A172 (cell line): ENCODE measurements around the gene OR10G8. TPM values are rescaled to one million over a fixed set of nuclear protein-coding genes. Genes with fewer than 3 reads are reported as not detected.
"Not testable (repeated sequence)": the region's sequence is repeated elsewhere in the genome, so short reads cannot be mapped to it uniquely, and the experiment has no call there.

Source experiments
- DNase-seq: peaks from one replicate; pipeline ENCODE4 v3.0.0-alpha.2; 2015; ENCODE audit warnings: low spot score
- total RNA-seq: library from RNA; depleted of rRNA; stranded (reverse); fragments of >200 nt; shearing (Covaris generic); gene quantifications from 2 replicates; pipeline ENCODE4 v1.2.3, GENCODE V29; 2014; rRNA removed

Gene OR10G8, protein sequence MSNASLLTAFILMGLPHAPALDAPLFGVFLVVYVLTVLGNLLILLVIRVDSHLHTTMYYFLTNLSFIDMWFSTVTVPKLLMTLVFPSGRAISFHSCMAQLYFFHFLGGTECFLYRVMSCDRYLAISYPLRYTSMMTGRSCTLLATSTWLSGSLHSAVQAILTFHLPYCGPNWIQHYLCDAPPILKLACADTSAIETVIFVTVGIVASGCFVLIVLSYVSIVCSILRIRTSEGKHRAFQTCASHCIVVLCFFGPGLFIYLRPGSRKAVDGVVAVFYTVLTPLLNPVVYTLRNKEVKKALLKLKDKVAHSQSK
- not detected in 2 replicates for total RNA-seq

DNA sequence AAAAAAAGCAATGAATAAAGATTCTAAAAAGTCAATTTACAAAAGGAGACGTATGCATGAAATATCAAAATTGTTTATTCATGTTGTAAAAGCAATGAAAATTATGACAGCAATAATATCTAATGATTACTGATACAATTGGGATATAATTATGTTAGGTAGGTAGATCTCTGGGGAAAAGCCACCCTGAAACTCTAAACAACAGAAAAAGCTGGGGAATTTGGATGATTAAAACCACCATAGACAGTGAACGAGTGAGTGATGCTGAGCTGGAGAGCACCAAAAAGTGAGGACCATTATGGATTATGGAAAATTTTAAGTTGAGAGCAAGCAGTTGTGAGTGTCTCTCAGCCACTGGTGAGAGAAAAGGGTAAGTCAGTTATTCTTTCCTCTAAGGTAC, at the start of gene OR10G8:
Gene OR10G8, plus strand, starts transcription at position 301 of the 400 bp plus-strand sequence. CDS start 2,825 bp downstream, outside the sequence.
- DNase-seq = no peak

DNA sequence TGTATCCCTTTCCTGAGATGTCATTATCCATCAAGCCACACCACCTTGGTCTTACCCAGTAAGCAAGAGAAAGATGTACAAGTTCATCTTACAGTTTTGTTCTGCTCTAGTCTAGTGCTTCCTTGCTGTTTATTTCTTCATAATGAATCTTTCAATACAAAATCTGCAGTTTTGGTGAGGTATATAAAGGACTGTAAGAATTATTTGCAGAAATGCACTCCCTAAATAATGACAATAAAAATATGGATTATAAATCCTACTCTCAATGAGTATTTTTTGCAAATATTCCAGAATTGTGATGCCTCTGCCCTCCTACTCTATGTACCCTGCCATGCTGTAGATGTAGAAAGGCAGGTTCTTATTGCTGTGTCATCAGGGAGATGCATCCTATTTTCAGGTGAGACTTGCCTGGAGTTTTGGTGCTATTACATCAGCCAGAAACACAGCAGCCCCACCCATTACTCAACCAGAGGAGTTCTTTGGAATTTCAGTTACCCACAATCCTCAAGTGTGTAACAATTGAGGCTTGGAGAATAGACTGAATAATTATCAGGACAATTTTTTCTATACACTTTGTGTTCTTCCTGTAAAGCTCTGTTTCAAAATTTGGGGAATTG, 48.8 kb upstream of the OR10G8 start, which contains the start of gene OR10S1:
Gene OR10S1, minus strand, starts transcription at position 51 of the 617 bp plus-strand sequence. CDS start 117 bp downstream, outside the sequence.
- no peak for DNase-seq

DNA sequence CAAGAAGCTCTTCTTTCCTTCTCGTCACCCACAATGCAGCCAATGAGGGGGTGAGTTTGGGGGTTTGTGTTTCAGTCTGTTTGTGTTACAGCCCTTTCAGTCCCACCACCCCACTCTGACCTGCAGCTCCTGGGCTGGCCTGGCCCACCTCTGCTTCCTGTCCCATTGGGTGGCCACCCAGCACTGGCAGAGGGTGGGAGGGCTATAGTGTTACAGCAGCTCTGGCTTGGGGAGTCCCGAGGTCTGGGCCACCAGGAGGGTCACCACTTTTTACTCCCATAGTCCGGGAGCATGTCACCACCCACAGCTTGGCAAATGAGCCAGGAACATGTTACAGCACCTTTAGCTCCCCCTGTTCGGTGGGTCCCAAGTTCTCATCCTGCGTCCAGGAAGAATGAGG, 47.3 kb upstream of the OR10G8 start:
- DNase-seq = no peak

DNA sequence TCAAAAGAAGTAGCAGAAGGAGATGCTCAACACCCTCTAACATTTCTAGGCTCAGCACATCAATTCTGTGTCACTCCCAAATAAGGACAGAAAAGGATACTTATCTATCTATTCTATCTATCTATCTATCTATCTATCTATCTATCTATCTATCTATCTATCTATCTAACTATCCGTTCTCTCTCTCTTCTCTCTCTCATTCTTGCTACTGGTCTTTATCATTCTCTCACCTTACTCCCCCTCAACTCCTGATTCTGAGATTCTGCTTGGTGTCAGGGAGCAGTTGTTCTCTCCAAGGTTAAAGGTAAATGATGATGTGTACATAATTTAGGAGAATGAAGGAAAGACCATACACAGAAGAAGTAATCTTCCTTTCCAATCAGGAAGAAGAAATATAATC, 31.5 kb upstream of the OR10G8 start, which contains the start of gene OR10G6:
Gene OR10G6, minus strand, starts transcription at position 43 of the 400 bp plus-strand sequence. Its CDS starts 0 bp downstream, at position 43.
- no peak for DNase-seq

DNA sequence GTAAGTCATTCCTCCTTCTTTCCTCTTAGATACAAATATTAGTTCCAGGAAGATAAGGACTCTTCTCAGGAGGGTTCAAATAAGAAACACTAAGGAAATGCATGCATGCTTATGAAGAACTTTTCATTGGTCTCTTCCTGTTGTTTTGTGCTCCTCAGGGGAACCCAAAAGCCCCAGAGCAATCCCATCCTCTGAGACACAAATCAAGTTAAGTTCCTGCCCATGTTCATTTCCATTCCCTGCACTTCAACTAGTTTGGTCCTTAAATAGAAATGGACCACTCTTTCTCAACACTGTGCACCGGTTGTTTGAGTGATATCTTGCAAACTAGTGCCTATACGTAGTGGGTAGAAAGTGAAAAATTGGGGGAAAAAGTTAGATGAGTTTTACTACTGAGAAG, 13.9 kb upstream of the OR10G8 start, which contains the start of gene OR10G4:
Gene OR10G4, plus strand, starts transcription at position 301 of the 400 bp plus-strand sequence. CDS start 2,578 bp downstream, outside the sequence.
- no peak for DNase-seq

DNA sequence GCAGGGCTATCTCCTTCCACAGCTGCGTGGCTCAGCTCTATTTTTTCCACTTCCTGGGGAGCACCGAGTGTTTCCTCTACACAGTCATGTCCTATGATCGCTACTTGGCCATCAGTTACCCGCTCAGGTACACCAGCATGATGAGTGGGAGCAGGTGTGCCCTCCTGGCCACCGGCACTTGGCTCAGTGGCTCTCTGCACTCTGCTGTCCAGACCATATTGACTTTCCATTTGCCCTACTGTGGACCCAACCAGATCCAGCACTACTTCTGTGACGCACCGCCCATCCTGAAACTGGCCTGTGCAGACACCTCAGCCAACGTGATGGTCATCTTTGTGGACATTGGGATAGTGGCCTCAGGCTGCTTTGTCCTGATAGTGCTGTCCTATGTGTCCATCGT, 10.8 kb upstream of the OR10G8 start:
- not testable (repeated sequence) for DNase-seq

DNA sequence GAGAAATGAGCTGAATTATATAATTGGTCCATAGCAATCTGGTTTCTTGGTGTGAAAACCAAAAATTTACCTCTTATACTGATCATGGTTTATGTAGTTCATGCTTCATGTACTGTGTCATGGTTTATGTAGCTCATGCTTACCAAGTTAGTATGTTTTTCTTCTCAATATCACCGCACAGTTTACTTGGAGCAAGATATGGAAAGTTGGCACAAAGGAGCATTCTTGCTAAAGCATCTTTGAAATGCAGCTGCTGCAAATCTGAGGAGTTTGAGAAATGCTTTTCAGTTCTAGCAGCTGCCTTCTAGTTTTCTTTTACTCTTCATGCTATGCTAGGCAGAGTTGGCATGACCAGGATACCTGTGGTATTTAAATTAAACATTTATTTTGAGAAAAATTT, 10.1 kb downstream of the OR10G8 start:
- no peak for DNase-seq

DNA sequence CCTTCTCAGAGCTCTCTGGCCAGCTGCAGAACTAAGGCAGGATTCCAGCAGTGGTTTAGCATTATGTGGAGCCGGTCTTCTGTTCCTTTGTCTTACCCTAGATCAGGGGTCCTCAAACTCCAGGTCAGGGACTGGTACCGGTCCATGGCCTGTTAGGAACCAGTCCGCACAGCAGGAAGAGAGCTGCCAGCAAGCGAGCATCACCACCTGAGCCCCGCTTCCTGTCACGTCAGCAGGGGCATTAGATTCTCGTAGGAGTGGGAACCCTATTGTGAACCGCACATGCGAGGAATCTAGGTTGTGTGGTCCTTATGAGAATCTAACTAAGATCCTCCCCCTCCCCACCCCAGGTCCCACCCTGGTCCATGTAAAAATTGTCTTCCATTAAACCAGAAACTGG, 13.0 kb downstream of the OR10G8 start:
- DNase-seq = no peak

DNA sequence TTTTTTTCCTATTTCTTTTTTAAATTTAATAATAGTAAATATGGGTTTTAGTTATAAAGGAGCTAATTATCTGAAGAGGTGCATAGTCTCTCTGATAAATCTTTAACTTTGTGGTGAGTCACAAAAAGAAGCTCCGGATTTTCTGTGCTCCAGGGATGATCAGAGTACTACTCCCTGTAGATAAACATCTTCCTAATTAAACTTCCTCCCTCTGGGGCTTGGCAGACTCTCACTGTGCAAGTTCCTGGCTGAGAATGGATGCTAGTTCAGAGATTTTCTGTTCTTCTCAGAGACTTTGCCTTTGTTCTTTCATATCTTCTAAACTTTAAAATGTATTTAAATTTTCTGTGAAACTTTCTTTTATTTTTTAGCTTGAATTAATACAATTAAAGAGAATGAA, 14.7 kb downstream of the OR10G8 start, which contains the start of gene OR10G7:
Gene OR10G7, minus strand, starts transcription at position 72 of the 400 bp plus-strand sequence. CDS start 2,324 bp downstream, outside the sequence.
- no peak for DNase-seq

DNA sequence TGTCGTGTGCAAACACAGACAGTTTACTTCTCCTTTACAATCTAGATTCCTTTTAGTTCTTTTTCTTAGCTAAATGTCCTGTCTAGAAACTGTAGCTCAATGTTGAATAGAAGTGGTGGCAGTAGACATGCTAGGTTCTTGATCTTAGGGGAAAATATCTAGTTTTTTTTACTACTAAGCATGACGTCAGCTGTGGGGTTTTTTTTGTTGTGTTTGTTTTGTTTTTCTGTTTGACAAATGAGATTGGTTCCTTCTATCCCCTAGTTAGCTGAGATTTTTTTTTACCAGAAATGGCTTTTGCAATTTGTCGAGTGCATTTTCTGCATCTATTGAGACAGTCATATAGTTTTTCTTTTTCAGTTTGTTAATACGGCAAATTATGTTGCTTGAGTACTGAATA, 16.8 kb downstream of the OR10G8 start:
- DNase-seq = no peak

DNA sequence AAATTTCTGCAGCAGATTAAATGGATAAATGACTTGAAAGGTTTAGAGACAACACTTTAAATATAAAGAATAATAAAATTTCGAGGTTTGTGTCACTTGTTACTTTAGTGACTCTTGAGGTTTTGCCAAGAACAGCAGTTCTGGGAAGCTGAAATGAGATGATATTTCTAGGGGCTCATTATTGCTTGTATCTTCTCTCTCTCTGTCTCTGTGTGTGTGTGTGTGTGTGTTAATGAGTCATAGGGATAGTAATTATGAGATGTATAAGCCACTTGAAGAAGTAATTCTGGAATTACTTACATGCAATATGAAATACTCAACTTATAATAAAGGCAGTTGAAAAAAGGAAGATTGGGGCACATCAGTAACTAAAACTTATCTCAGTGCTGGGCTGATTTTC, 24.1 kb downstream of the OR10G8 start:
- no peak for DNase-seq

DNA sequence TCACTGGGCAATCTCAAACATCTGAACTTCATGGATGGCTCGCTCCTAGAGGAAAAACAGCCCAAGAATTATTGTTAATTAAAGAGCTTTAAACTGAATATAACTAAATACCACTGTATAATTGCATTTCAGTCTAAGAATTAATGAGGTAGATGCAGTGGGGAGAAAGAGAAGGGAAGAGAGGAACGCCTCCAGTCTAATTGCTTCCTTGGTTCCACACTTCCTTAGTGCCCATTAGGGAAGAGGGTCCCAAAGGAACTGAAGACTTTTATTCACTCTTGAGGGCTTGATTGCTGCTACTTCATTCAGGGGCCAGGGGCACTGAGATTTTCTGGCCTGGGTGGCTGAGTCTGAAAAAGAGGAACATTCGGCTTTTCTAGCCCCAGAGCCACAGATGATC, 26.4 kb downstream of the OR10G8 start:
- DNase-seq = no peak

DNA sequence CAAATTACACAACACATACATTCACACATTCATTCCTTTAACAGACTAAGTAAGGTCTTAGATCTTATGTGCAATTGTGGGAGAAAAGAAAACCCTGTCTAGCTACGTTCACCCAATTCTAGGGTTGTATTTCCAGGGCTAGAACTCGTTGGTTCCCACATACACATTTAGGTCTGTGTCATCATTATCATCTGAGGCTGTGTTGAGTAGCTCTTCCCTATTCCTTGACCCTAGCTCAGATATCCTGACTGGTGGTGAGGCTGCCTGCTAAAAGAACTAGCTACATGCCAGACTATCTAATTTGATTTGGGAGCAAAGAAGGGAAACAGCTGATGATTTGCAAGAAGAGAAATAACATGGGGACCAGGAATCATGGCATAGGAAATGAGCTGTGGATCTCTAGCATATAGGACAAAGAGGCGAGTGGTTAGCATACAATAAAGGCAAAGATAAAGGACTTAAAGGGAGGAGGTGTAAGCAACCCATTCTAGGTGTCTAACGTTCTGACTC, 42.1 kb downstream of the OR10G8 start:
- no peak for DNase-seq

DNA sequence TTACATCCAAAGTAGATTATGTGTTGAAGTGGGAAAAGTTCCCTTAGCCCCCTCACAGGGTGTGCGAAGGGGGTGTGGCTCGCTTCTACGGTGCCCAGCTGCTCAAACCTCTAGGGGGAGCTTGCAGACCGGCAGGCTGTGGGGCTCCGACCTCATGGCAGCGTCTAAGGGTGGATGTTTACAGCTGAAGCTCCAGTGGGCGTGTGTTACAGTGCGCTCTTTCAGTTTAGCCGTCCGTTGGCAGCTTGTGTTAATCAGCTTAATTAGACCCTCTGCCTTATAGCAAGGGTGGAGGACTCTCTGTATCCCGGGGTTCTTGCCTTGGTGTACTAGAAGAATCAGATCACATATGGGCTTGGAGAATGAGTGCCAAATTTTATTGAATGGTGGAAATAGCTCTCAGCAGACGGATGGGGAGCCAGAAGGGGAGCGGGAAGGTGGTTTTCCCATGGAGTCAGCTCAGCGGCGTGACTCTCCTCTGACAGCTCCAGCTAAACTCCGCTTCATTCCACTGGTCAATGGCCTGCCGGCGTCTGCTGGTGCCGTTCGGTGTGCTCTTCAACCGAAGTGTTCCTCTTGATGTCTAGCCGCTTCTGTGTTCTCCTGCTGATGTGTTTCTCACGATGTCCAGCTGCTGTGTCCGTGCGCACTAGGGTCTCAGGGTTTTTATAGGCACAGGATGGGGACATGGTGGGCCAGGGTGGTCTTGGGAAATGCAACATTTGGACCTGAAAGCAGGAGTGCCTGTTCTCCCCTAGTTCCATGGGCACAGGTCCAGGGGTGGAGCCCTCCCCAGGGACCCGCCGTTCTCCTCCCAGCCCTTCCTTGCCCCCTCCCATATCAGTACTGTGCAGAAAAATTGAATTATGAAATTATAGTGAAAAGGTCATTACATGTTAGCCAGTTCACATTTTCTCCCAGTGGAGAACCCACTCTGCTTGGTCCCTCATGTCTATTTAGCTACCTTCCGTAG, 43.1 kb downstream of the OR10G8 start:
- DNase-seq = peak; percentile 12

DNA sequence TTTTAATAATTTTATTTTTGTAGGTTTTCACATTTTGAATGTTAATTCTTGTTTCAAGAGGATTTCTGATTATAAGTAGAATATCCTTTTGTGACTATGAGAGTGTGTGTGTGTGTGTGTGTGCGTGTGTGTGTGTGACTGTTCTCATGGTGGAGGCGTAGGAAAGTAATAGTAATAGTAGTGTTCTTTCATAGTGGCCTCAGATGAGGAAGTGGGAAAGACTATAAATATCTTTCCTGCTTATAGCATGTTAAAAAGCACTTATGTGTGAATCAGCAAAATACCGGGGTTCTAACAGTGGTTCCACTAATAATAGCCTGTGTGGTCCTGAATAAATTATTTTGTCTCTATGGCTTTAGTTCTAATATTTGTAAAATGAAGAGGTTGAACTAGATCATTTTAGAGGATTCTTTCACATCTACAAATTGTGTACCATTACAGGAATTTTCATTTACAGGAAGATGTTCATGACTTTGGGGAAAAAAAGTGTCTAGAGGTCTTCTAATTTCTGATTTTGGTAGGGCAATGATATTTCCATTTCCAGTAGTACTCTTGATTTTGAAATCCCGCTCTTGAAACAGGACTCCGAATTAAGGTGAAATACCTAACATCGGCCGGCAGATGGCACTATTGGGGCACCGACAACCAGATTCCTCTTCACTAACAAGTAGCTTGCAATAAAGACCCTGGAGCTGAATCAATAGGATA, 44.5 kb downstream of the OR10G8 start:
- peak; percentile 35 for DNase-seq

DNA sequence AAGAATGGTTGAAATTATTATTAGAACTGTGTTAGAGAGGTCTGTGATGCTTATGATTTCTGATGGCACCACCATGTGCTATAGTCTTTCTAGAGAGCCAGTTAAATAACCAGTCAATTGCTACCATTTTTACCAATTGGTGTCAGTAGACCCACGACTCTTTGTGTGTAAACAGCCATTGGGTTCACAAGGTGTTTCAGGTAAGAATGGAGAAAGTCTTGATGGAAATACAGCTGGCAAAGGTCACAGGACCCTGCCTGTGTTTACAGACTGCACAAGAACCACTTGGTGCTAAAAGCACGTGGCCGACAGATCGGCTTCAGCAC, 45.0 kb downstream of the OR10G8 start:
- DNase-seq = no peak

DNA sequence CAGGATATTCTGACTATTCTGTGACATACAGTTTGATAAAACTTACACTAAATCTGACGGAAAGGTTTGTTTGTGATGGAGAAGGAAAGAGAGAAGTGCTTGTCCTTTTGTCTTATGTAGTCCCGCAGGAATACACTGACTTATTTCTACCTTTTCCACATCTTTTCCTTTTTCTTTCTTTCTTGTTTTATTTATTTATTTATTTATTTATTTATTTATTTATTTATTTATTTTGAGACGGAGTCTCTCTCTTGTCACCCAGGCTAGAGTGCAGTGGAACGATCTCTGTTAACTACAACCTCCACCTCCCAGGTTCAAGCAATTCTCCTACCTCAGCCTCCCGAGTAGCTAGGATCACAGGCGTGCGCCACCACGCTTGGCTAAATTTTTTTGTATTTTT, 45.5 kb downstream of the OR10G8 start:
- DNase-seq = no peak

DNA sequence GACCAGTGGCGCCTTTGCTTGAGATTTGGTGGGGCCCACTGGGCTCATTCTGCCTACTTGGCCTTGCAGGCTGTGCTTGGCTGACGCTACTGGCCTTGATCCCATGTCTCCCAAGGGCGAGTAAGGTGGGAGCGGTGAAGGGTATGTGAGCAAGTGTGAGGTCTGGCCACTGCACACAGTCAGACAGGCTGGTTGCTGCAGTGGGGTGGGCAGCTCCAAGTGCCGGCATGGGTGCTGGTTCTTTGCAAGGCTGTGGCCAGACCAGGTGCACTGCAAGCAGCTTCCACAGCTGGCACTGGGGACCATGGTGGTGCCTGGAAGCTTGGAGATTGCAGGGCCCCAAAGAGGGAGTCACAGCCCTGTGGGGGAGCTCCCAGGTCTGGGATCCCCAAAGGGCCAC, 48.0 kb downstream of the OR10G8 start:
- no peak for DNase-seq

DNA sequence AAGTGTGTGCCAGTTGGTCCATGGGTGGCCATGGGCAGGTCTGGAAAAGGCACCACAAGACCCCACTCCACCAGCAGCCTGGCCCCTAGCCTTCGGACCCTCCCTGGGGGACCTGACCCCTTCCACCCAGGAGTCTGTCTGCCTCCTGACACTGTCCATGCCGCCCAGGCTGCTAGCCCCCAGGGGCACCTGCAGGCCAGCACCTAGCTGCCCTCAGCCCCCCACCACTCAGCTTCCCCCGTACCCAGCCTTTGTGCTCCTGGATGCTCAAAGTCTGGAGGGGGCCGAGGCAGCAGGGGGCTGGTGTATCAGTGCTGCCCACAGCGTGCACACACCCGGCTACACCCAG, 48.9 kb downstream of the OR10G8 start:
- DNase-seq = no peak

DNA sequence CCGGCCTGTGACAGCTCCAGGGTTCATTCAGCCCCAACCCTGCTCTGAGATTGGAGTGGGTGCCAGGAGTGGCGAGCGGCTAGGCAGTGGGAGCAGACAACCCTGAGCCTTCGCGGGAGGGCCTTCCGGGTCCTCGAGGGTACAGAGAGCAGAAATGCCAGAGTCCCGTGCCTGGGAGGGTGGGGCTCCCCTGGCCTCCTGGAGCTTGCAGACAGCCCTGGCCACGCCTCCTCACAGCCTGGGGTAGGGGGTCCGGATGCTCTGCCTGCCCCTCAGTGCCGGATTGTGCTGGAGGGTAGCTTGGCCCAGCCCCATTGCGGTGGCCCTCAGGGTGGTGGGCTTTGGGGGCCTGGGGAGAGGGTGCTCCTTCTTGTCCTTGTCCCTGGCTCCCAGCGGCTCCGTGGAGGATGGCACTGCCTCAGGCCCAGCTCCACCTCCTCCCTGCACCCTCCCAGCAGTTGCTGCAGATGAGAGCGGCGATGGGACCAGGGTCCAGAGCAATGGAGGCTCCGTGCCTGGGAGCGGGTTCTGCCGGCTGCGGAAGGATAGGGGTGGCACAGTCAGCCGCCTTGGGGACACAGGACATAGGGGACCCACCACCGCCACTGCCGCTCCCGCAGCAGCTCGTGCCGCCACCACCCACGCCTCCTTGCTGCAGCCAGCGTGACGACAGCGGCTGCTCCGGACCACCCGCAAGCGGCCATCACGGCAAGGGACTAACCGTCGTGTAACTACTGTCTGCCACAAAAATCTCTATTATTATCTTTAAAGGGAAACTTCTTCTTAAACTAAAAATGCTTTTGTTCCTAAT, 49.4 kb downstream of the OR10G8 start:
- DNase-seq = no peak
